Measurements from ENCODE around the gene RPL28. TPM values are rescaled to one million over a fixed set of nuclear protein-coding genes. Genes with fewer than 3 reads are reported as not detected.

RPL28 gene
- total and polyA plus RNA-seq, 2 experiments from 2014 or later, result 530 to 875 TPM

GRCh38 chr19:55436847-55437246 is 51.1 kb downstream of the RPL28 start:
- WGBS, 2 experiments (ENCODE audit: low coverage in 1 of 2, low lambda C conversion rate in 2 of 2, missing lambda C conversion rate in 2 of 2), result 34 to 39% methylated on average over 8 of the region's 8 CpGs
- TF ChIP-seq EZH2 (IDR thresholded peaks at IDR 0.05; ENCODE audit: insufficient read depth, poor library complexity, severe bottlenecking), result no peak
- TF ChIP-seq EZH2phosphoT487 (IDR thresholded peaks at IDR 0.05; ENCODE audit: insufficient read depth, low read depth), result no peak
- in situ Hi-C loops (cut with MboI), result no loop called here

DNA sequence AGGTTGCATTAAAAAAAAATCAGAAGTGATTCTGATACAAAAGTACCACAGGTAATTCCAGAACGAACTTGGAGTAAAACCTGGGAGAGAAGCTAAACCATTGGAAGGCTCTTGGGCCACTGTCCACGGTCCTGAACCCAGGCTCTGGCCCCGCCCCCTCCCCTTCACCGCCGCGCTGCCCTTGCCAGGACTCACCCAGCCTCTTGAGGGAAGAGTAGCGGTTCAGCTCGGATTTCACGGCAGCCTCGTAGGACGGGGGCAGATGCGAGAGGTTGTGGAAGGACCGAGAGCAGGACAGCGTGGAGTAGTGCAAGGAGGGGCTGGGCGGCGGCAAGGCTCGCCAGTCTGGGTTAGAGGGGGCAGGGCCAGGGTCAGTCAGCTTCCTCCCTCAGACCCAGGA is 51.7 kb downstream of the RPL28 start:
- H3K4me1 ChIP-seq (ENCODE audit: insufficient read depth), result no peaks in the 10 kb centered on the region
- no peak overlapping the region for H3K27ac ChIP-seq
- H3K36me3 ChIP-seq (ENCODE audit: low read depth), result no peaks in the 10 kb centered on the region
- no peak overlapping the region for H3K4me2 ChIP-seq (ENCODE audit: unreplicated experiment)
- peaks cover 19% of the 10 kb centered on the region for H3K27me3 ChIP-seq (replicated peaks; ENCODE audit: insufficient read depth)
- 4 to 5% methylated on average over 15 to 17 of the region's 17 CpGs for WGBS, 2 experiments (ENCODE audit: low coverage in 1 of 2, low lambda C conversion rate in 2 of 2, missing lambda C conversion rate in 2 of 2)
- no peaks in the 10 kb centered on the region for H3K9me2 ChIP-seq (ENCODE audit: insufficient read depth)
- no peaks in the 10 kb centered on the region for H3K9me3 ChIP-seq (ENCODE audit: low read depth)
- no peaks in the 10 kb centered on the region for H4K20me1 ChIP-seq (ENCODE audit: insufficient read depth)
- no peaks in the 10 kb centered on the region for H3F3A ChIP-seq (ENCODE audit: insufficient read depth)
- H3K9ac ChIP-seq, result no peak overlapping the region
- peak; percentile 76 for DNase-seq
- in situ Hi-C loops (cut with MboI), result no loop called here
- no peak for TF ChIP-seq EZH2 (IDR thresholded peaks at IDR 0.05; ENCODE audit: insufficient read depth, poor library complexity, severe bottlenecking)
- H3K79me2 ChIP-seq (ENCODE audit: insufficient read depth), result no peaks in the 10 kb centered on the region
- H3K4me3 ChIP-seq, result no peak overlapping the region
- no peak overlapping the region for H2AFZ ChIP-seq

More at GRCh38 chr19:55436847-55437246, 51.1 kb downstream of the RPL28 start:
- no peaks in the 10 kb centered on the region for H3K79me2 ChIP-seq (ENCODE audit: insufficient read depth)
- H3K9ac ChIP-seq, result no peak overlapping the region
- no peaks in the 10 kb centered on the region for H3K9me2 ChIP-seq (ENCODE audit: insufficient read depth)
- no peaks in the 10 kb centered on the region for H3K36me3 ChIP-seq (ENCODE audit: low read depth)
- no peaks in the 10 kb centered on the region for H3K9me3 ChIP-seq (ENCODE audit: low read depth)
- H3K4me1 ChIP-seq (ENCODE audit: insufficient read depth), result no peaks in the 10 kb centered on the region
- peaks cover 19% of the 10 kb centered on the region for H3K27me3 ChIP-seq (replicated peaks; ENCODE audit: insufficient read depth)
- H3K27ac ChIP-seq, result no peak overlapping the region
- no peak overlapping the region for H3K4me3 ChIP-seq
- H3K4me2 ChIP-seq (ENCODE audit: unreplicated experiment), result no peak overlapping the region
- no peak for DNase-seq
- no peaks in the 10 kb centered on the region for H3F3A ChIP-seq (ENCODE audit: insufficient read depth)
- no peak overlapping the region for H2AFZ ChIP-seq
- no peaks in the 10 kb centered on the region for H4K20me1 ChIP-seq (ENCODE audit: insufficient read depth)

GRCh38 chr19:55439052-55439451 is 53.3 kb downstream of the RPL28 start:
- Histone ChIP-seq H3K4me1 (ENCODE audit: insufficient read depth) (no peaks in the 10 kb centered on the region), H3K9me3 (ENCODE audit: low read depth) (no peaks in the 10 kb centered on the region), H3K27me3 (replicated peaks; ENCODE audit: insufficient read depth) (peaks cover 24% of the 10 kb centered on the region), H2AFZ (no peak overlapping the region), H3K9me2 (ENCODE audit: insufficient read depth) (no peaks in the 10 kb centered on the region), H3K27ac (no peak overlapping the region), H3K4me3 (no peak overlapping the region), H3K4me2 (ENCODE audit: unreplicated experiment) (no peak overlapping the region), H3K79me2 (ENCODE audit: insufficient read depth) (no peaks in the 10 kb centered on the region), H3K9ac (no peak overlapping the region), H3K36me3 (ENCODE audit: low read depth) (no peaks in the 10 kb centered on the region), H4K20me1 (ENCODE audit: insufficient read depth) (no peaks in the 10 kb centered on the region), H3F3A (ENCODE audit: insufficient read depth) (no peaks in the 10 kb centered on the region)
- no peak for DNase-seq
- in situ Hi-C loops (cut with MboI), result no loop called here
- WGBS, 2 experiments (ENCODE audit: low coverage in 1 of 2, low lambda C conversion rate in 2 of 2, missing lambda C conversion rate in 2 of 2), result 58 to 63% methylated on average over 5 of the region's 5 CpGs
- TF ChIP-seq EZH2phosphoT487 (IDR thresholded peaks at IDR 0.05; ENCODE audit: insufficient read depth, low read depth) (no peak), EZH2 (IDR thresholded peaks at IDR 0.05; ENCODE audit: insufficient read depth, poor library complexity, severe bottlenecking) (no peak)

DNA sequence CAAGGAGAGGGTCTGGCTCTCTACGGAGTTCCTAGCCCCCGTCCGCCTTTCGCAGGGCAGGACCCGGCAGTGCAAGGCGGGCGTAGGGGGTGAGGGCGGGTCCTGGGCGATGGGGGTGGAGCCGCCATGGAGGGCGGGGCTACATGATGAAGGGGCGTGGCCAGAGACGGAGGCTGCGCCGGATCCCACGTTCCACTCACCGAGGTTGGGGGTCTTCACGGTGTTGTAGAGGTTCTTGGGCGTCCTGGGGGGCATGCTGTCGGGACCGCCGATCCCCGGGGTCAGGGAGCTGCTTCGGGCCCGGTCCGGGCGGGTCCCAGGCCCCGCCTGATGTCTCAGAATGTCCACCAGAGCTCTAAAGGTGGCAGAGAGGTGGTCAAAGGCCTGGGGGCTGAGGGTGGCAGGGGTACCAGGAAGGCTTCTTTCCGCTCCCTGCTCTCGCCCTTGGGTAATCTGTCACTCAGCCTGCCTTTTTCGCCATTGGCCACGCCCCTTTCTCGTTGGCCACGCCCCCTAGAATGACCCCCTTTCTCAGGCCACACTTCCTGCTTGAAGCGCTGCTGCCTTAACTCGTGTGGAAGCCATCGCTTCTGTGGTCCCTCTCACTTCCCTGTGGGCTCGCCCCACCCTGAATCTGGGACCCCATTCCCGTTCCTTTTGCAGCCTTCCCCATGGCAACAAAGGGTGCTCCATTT is 54.8 kb downstream of the RPL28 start:
- no peaks in the 10 kb centered on the region for H3F3A ChIP-seq (ENCODE audit: insufficient read depth)
- peaks cover 32% of the 10 kb centered on the region for H3K27me3 ChIP-seq (replicated peaks; ENCODE audit: insufficient read depth)
- H3K9me3 ChIP-seq (ENCODE audit: low read depth), result no peaks in the 10 kb centered on the region
- no peak overlapping the region for H2AFZ ChIP-seq
- no peak overlapping the region for H3K4me3 ChIP-seq
- no peak overlapping the region for H3K4me2 ChIP-seq (ENCODE audit: unreplicated experiment)
- no peaks in the 10 kb centered on the region for H3K9me2 ChIP-seq (ENCODE audit: insufficient read depth)
- no peaks in the 10 kb centered on the region for H3K79me2 ChIP-seq (ENCODE audit: insufficient read depth)
- H3K9ac ChIP-seq, result no peak overlapping the region
- TF ChIP-seq EZH2 (IDR thresholded peaks at IDR 0.05; ENCODE audit: insufficient read depth, poor library complexity, severe bottlenecking), result no peak
- no peak for TF ChIP-seq EZH2phosphoT487 (IDR thresholded peaks at IDR 0.05; ENCODE audit: insufficient read depth, low read depth)
- peak; percentile 17 for DNase-seq
- H4K20me1 ChIP-seq (ENCODE audit: insufficient read depth), result no peaks in the 10 kb centered on the region
- 11 to 18% methylated on average over 31 to 36 of the region's 39 CpGs for WGBS, 2 experiments (ENCODE audit: low coverage in 1 of 2, low lambda C conversion rate in 2 of 2, missing lambda C conversion rate in 2 of 2)
- no peaks in the 10 kb centered on the region for H3K4me1 ChIP-seq (ENCODE audit: insufficient read depth)
- H3K36me3 ChIP-seq (ENCODE audit: low read depth), result no peaks in the 10 kb centered on the region
- in situ Hi-C loops (cut with MboI), result no loop called here
- no peak overlapping the region for H3K27ac ChIP-seq
